ENCODE results near the gene PCMTD2. TPM values are rescaled to one million over a fixed set of nuclear protein-coding genes. Genes with fewer than 3 reads are reported as not detected.
A peak's percentile ranks its signal among the peaks of the same experiment; 100 is the strongest.

The PCMTD2 gene
- total RNA-seq, 1 donor from 2014 or later: 82.4 TPM

DNA sequence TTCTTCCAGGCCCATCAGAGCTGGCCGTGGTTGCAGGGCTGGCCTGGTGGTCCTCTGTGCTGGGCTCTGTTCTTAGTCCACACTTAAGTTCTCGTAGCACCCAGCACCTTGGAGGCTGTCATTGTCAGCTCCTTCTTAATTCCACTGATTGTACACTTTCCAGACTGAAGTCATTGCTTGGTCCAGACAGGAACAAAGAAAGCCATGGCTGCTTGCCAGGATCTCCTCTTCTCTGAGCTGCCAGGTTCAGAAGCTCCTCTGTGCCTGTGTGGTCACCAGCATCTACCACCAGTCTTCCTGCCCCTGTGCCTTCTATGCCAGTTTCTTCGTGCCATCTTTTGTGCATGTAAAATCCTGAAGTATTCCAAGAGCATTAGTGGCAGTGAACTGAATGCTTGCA is 39.5 kb upstream of the PCMTD2 start:
- DNase-seq: no peak
- no peak overlapping the region for H3K4me3 Mint-ChIP-seq (ENCODE audit: unreplicated experiment)
- H3K27me3 Mint-ChIP-seq (ENCODE audit: unreplicated experiment): peaks cover 27% of the 10 kb centered on the region
- peaks cover 14% of the 10 kb centered on the region for H3K36me3 Mint-ChIP-seq (ENCODE audit: unreplicated experiment)
- H3K9me3 Mint-ChIP-seq (ENCODE audit: unreplicated experiment): peaks cover 23% of the 10 kb centered on the region
- H3K4me1 Mint-ChIP-seq (ENCODE audit: low read depth, unreplicated experiment): peaks cover 8% of the 10 kb centered on the region
- TF ChIP-seq CTCF (IDR thresholded peaks at IDR 0.05; ENCODE audit: partially characterized antibody, unreplicated experiment): no peak
- no peak overlapping the region for H3K27ac Mint-ChIP-seq (ENCODE audit: unreplicated experiment)

DNA sequence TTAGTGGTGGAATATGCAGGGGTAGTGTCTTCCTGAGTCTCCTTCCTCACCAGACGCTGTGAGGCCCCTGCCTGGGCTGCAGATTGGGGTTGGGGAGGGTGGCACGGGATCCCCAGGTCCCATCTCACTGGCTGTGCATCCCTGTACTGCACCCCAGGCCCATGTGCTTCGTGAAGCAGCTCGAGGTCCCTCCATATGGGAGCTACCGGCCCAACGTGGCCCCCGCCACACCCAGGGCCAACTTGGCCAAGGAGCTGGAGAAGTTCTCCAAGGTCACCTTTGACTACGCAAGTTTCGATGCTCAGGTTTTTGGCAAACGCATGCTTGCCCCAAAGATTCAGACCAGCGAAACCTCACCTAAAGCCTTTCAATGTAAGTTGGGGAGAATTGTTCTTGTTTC is 38.6 kb upstream of the PCMTD2 start:
- Mint-ChIP-seq H3K4me3 (ENCODE audit: unreplicated experiment) (no peak overlapping the region), H3K36me3 (ENCODE audit: unreplicated experiment) (peaks cover 14% of the 10 kb centered on the region), H3K9me3 (ENCODE audit: unreplicated experiment) (peaks cover 19% of the 10 kb centered on the region), H3K27me3 (ENCODE audit: unreplicated experiment) (peaks cover 26% of the 10 kb centered on the region), H3K27ac (ENCODE audit: unreplicated experiment) (peak overlapping the region; percentile 28), H3K4me1 (ENCODE audit: low read depth, unreplicated experiment) (peaks cover 12% of the 10 kb centered on the region)
- DNase-seq: no peak
- TF ChIP-seq CTCF (IDR thresholded peaks at IDR 0.05; ENCODE audit: partially characterized antibody, unreplicated experiment): no peak

- Mint-ChIP-seq H3K36me3 (ENCODE audit: unreplicated experiment) (peaks cover 14% of the 10 kb centered on the region), H3K27me3 (ENCODE audit: unreplicated experiment) (peaks cover 26% of the 10 kb centered on the region), H3K4me3 (ENCODE audit: unreplicated experiment) (no peak overlapping the region), H3K4me1 (ENCODE audit: low read depth, unreplicated experiment) (peaks cover 13% of the 10 kb centered on the region), H3K27ac (ENCODE audit: unreplicated experiment) (peak overlapping the region; percentile 28), H3K9me3 (ENCODE audit: unreplicated experiment) (peaks cover 19% of the 10 kb centered on the region)
- DNase-seq: no peak
- no peak for TF ChIP-seq CTCF (IDR thresholded peaks at IDR 0.05; ENCODE audit: partially characterized antibody, unreplicated experiment)
These were observed 37.9 kb upstream of the PCMTD2 start for GRCh38 chr20:64217539-64218221.

DNA sequence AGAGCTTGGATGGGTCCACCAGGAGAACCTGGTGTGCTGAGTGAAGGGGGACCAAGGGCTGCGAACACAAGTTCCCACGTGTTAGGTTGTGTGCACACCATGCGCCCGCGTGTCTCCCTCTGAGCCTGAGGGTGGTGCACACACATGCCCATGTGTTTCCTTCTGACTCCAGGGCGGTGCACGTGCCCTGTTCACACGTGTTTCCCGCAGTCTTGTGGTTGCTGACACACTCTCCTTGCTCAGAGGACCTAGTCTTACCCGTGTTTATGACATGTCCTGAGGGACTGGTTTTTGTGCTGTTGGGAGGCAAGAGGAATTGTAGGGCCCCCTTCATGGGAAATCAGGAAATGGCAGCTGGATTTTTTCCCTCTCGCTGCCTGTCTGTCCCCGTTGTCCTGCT is 36.3 kb upstream of the PCMTD2 start:
- H3K36me3 Mint-ChIP-seq (ENCODE audit: unreplicated experiment): peaks cover 14% of the 10 kb centered on the region
- peak overlapping the region; percentile 52 for H3K4me3 Mint-ChIP-seq (ENCODE audit: unreplicated experiment)
- H3K4me1 Mint-ChIP-seq (ENCODE audit: low read depth, unreplicated experiment): peaks cover 28% of the 10 kb centered on the region
- H3K27me3 Mint-ChIP-seq (ENCODE audit: unreplicated experiment): peaks cover 25% of the 10 kb centered on the region
- no peak for TF ChIP-seq CTCF (IDR thresholded peaks at IDR 0.05; ENCODE audit: partially characterized antibody, unreplicated experiment)
- DNase-seq: no peak
- H3K9me3 Mint-ChIP-seq (ENCODE audit: unreplicated experiment): peaks cover 24% of the 10 kb centered on the region
- H3K27ac Mint-ChIP-seq (ENCODE audit: unreplicated experiment): peak overlapping the region; percentile 25

GRCh38 chr20:64219730-64220129 is 35.8 kb upstream of the PCMTD2 start:
- Mint-ChIP-seq H3K36me3 (ENCODE audit: unreplicated experiment) (peaks cover 9% of the 10 kb centered on the region), H3K27me3 (ENCODE audit: unreplicated experiment) (peaks cover 24% of the 10 kb centered on the region), H3K4me3 (ENCODE audit: unreplicated experiment) (no peak overlapping the region), H3K9me3 (ENCODE audit: unreplicated experiment) (peaks cover 25% of the 10 kb centered on the region), H3K27ac (ENCODE audit: unreplicated experiment) (no peak overlapping the region), H3K4me1 (ENCODE audit: low read depth, unreplicated experiment) (peaks cover 33% of the 10 kb centered on the region)
- DNase-seq: no peak
- no peak for TF ChIP-seq CTCF (IDR thresholded peaks at IDR 0.05; ENCODE audit: partially characterized antibody, unreplicated experiment)

All from glutamatergic neuron (in vitro differentiated cells).